Liver (tissue), 9 donors: ENCODE measurements around the gene TMUB1. TPM values are rescaled to one million over a fixed set of nuclear protein-coding genes. Genes with fewer than 3 reads are reported as not detected.

ENCODE experiments used
- DNase-seq: peaks from one replicate; pipeline ENCODE4 v3.0.0-alpha.2; 2017; ENCODE audit warnings: low spot score
- H3K27ac ChIP-seq, 2 donors: one replicate each; pipeline ENCODE4 v1.7.0; 2013; ENCODE audit warnings: inconsistent platforms in 2 of 2, low read length in 2 of 2, control low read depth in 1 of 2, low read depth in 1 of 2, mild to moderate bottlenecking in 1 of 2
- H3K27me3 ChIP-seq, 4 donors: one replicate each; pipeline versions ENCODE4 v1.6.1 to v1.7.0; 2013; ENCODE audit warnings: low read length in 3 of 4, inconsistent platforms in 1 of 4, mild to moderate bottlenecking in 1 of 4, moderate library complexity in 1 of 4; ENCODE audit not compliant: control insufficient read depth in 4 of 4, insufficient read depth in 4 of 4
- H3K36me3 ChIP-seq, 4 donors: one replicate each; pipeline versions ENCODE4 v1.6.1 to v1.7.0; 2013; ENCODE audit warnings: low read length in 3 of 4, mild to moderate bottlenecking in 3 of 4, low read depth in 1 of 4, moderate library complexity in 1 of 4; ENCODE audit not compliant: control insufficient read depth in 4 of 4, insufficient read depth in 3 of 4
- H3K4me1 ChIP-seq, 4 donors: one replicate each; pipeline versions ENCODE4 v1.6.1 to v1.7.0; 2013; ENCODE audit warnings: low read length in 3 of 4, mild to moderate bottlenecking in 3 of 4, moderate library complexity in 1 of 4; ENCODE audit not compliant: control insufficient read depth in 4 of 4, insufficient read depth in 4 of 4
- H3K4me3 ChIP-seq, 3 donors: one replicate each; pipeline versions ENCODE4 v1.6.1 to v1.7.0; 2013; ENCODE audit warnings: low read length in 3 of 3, control low read depth in 1 of 3, low read depth in 1 of 3, mild to moderate bottlenecking in 1 of 3
- H3K9ac ChIP-seq, 2 donors: one replicate each; pipeline ENCODE4 v1.7.0; 2013; ENCODE audit warnings: low read length in 2 of 2, mild to moderate bottlenecking in 2 of 2, moderate library complexity in 2 of 2, control low read depth in 1 of 2, low read depth in 1 of 2
- H3K9me3 ChIP-seq, 4 donors: one replicate each; pipeline versions ENCODE4 v1.6.1 to v1.7.0; 2013; ENCODE audit warnings: low read length in 3 of 4; ENCODE audit not compliant: control insufficient read depth in 4 of 4
- CTCF ChIP-seq: fragments of 150-350 bp; IDR thresholded peaks from 2 replicates; pipeline ENCODE4 v1.5.1; 2017; ENCODE audit warnings: improper control_type of control experiment, low read depth, low read length; ENCODE audit not compliant: missing input control
- EGR1 ChIP-seq, 2 donors: IDR thresholded peaks; 2 replicates each; pipeline ENCODE4 v1.6.1; 2016 to 2018; ENCODE audit warnings: antibody characterized with exemption in 2 of 2, low read depth in 2 of 2
- FOXA1 ChIP-seq: IDR thresholded peaks from 2 replicates; pipeline ENCODE4 v1.6.1; 2016; ENCODE audit warnings: antibody characterized with exemption
- FOXA2 ChIP-seq: IDR thresholded peaks from 2 replicates; pipeline ENCODE4 v1.6.1; 2016; ENCODE audit warnings: antibody characterized with exemption
- HNF4A ChIP-seq, 2 donors: conservative IDR thresholded peaks; 2 replicates each; pipeline ENCODE4 v1.6.1; 2016; ENCODE audit warnings: antibody characterized with exemption in 2 of 2, mild to moderate bottlenecking in 2 of 2
- HNF4G ChIP-seq: IDR thresholded peaks from 2 replicates; pipeline ENCODE4 v1.6.1; 2016; ENCODE audit warnings: antibody characterized with exemption
- JUND ChIP-seq, 2 donors: IDR thresholded peaks; 2 replicates each; pipeline ENCODE4 v1.6.1; 2016; ENCODE audit warnings: antibody characterized with exemption in 2 of 2
- MAX ChIP-seq: IDR thresholded peaks from 2 replicates; pipeline ENCODE4 v1.6.1; 2016; ENCODE audit warnings: antibody characterized with exemption
- NR2F2 ChIP-seq: IDR thresholded peaks from 2 replicates; pipeline ENCODE4 v1.6.1; 2016; ENCODE audit warnings: antibody characterized with exemption
- RAD21 ChIP-seq, 2 donors: IDR thresholded peaks; 2 replicates each; pipeline ENCODE4 v1.6.1; 2016; ENCODE audit warnings: antibody characterized with exemption in 2 of 2, mild to moderate bottlenecking in 2 of 2
- REST ChIP-seq: IDR thresholded peaks from 2 replicates; pipeline ENCODE4 v1.6.1; 2016; ENCODE audit warnings: antibody characterized with exemption, mild to moderate bottlenecking
- RXRA ChIP-seq, 2 donors: IDR thresholded peaks; 2 replicates each; pipeline ENCODE4 v1.6.1; 2017 to 2018; ENCODE audit warnings: antibody characterized with exemption in 2 of 2, mild to moderate bottlenecking in 1 of 2
- SP1 ChIP-seq: IDR thresholded peaks from 2 replicates; pipeline ENCODE4 v1.6.1; 2018; ENCODE audit warnings: antibody characterized with exemption, mild to moderate bottlenecking
- YY1 ChIP-seq: IDR thresholded peaks from 2 replicates; pipeline ENCODE4 v1.6.1; 2016; ENCODE audit warnings: antibody characterized with exemption, mild to moderate bottlenecking
- ZBTB33 ChIP-seq: IDR thresholded peaks from 2 replicates; pipeline ENCODE4 v1.6.1; 2016; ENCODE audit warnings: antibody characterized with exemption
- WGBS: extraction: QIAGEN DNeasy Blood & Tissue Kit; methylation state at CpG from one replicate; pipeline ENCODE4 v1.1.7; 2013; 5-methylcytosine and 5-hydroxymethylcytosine counted together
- polyA plus RNA-seq, 2 donors: library from polyadenylated mRNA; stranded (reverse) in 1 of 2; unstranded in 1 of 2; fragments of 200-250 nt in 1 of 2; fragments of >200 nt in 1 of 2; fragmentation: Nextera tagmentation in 1 of 2; extraction: Ambion mirVana in 1 of 2; gene quantifications; one replicate each; pipeline versions ENCODE4 v1.2.1 to v1.2.3, GENCODE V29; 2013 to 2015
- total RNA-seq, 2 donors: library from RNA; depleted of rRNA; stranded (reverse); fragments of >200 nt; gene quantifications; one replicate each; pipeline ENCODE4 v1.2.3, GENCODE V29; 2014
- TF ChIP-seq, protein P1 (sequence below): IDR thresholded peaks from 2 replicates; pipeline ENCODE4 v1.6.1; 2016; ENCODE audit warnings: antibody characterized with exemption
- donor health status: healthy.
- donor health status: healthy.
- donor health status: healthy.
- donor health status: healthy.
- donor health status: healthy.

Gene TMUB1
- total and polyA plus RNA-seq, 4 donors, result 15.1 to 51.7 (median 30.5) TPM

DNA sequence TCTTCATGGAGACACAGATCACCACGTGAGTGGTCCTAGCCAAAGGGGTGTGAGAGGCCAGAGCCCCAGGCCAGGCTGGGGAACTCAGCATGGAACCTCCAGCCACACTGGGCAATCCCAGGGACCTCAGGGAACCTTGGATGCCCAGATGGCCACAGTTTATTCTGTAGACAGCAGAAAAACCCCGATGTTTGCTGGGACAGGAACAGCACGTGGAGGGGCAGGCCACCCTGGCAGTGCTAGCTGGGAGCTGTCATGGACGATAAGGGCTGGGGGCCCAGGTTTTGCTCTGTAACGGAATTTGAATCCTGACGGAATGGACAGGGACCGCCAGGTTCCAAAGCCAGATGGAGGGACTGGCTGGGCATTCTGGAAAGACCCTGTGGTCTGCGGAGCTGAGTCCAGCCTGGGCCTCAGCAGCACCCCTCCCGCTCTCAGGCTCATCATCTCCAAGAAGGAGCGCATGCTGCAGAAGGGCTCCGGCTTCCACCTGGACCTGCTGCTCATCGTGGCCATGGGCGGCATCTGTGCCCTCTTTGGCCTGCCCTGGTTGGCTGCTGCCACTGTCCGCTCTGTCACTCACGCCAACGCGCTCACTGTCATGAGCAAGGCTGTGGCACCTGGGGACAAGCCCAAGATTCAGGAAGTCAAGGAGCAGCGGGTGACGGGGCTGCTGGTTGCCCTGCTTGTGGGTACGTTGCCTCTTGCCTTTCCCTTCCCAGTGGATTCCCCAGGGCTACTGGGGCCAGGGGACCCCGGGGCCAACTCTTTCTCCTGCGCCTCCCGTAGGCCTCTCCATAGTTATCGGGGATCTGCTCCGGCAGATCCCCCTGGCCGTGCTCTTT, 8.3 kb downstream of the TMUB1 start:
- no peak for DNase-seq
- Histone ChIP-seq H3K9ac (no peak overlapping the region), H3K9me3 (no peaks in the 10 kb centered on the region), H3K36me3 (peaks cover 30 to 64% (median 39%) of the 10 kb centered on the region in 4 donors), H3K27me3 (no peaks in the 10 kb centered on the region), H3K4me1 (peaks cover 8 to 19% (median 13%) of the 10 kb centered on the region in 4 donors), H3K4me3 (no peak overlapping the region), H3K27ac (no peak overlapping the region)
- no peak for TF ChIP-seq EGR1 (IDR thresholded peaks at IDR 0.05; ENCODE audit: low read depth in 2 of 2)
- TF ChIP-seq RAD21 (IDR thresholded peaks at IDR 0.05), result no peak
- no peak for TF ChIP-seq HNF4A (conservative IDR thresholded peaks at IDR 0.05)
- TF ChIP-seq MAX, result no peak
- TF ChIP-seq ZBTB33, result no peak
- TF ChIP-seq FOXA1, result no peak
- TF ChIP-seq REST, result no peak
- TF ChIP-seq FOXA2, result no peak
- TF ChIP-seq HNF4G, result no peak
- no peak for TF ChIP-seq YY1
- TF ChIP-seq SP1, result no peak
- no peak for TF ChIP-seq RXRA (IDR thresholded peaks at IDR 0.05)
- TF ChIP-seq JUND (IDR thresholded peaks at IDR 0.05), result no peak
- no peak for TF ChIP-seq NR2F2
- no peak for TF ChIP-seq CTCF
- TF ChIP-seq, protein P1, sequence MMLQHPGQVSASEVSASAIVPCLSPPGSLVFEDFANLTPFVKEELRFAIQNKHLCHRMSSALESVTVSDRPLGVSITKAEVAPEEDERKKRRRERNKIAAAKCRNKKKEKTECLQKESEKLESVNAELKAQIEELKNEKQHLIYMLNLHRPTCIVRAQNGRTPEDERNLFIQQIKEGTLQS, result no peak
- WGBS, result 94% methylated on average over 26 of the region's 26 CpGs
